K562 (cell line): ENCODE data around the gene MVD. TPM values are rescaled to one million over a fixed set of nuclear protein-coding genes. Genes with fewer than 3 reads are reported as not detected.
A peak's percentile ranks its signal among the peaks of the same experiment; 100 is the strongest.

Source experiments
- ATF7 ChIP-seq: fragments of 450-650 bp; IDR thresholded peaks from 2 replicates; pipeline ENCODE4 v1.7.1; 2014; ENCODE audit warnings: mild to moderate bottlenecking, moderate library complexity
- E2F1 ChIP-seq: sonication (generic); formaldehyde crosslinking; IDR thresholded peaks from 2 replicates; pipeline ENCODE4 v1.8.1; 2023; ENCODE audit warnings: mild to moderate bottlenecking, missing genetic modification reagents, moderate library complexity
- EP400 ChIP-seq: fragments of 450-650 bp; IDR thresholded peaks from 2 replicates; pipeline ENCODE4 v1.6.1; 2017; ENCODE audit warnings: antibody characterized with exemption, mild to moderate bottlenecking, moderate library complexity
- MEF2A ChIP-seq: IDR thresholded peaks from 2 replicates; pipeline ENCODE4 v1.6.1; 2011; ENCODE audit warnings: low read depth, mild to moderate bottlenecking, low read length, moderate library complexity; ENCODE audit not compliant: control insufficient read depth
- NCOR1 ChIP-seq: fragments of 450-650 bp; IDR thresholded peaks from 2 replicates; pipeline ENCODE4 v1.6.1; 2016; ENCODE audit warnings: mild to moderate bottlenecking, moderate library complexity
- NKRF ChIP-seq: fragments of 450-650 bp; IDR thresholded peaks from 2 replicates; pipeline ENCODE4 v1.6.1; 2016; ENCODE audit warnings: borderline replicate concordance
- PHF21A ChIP-seq: fragments of 450-650 bp; IDR thresholded peaks from 2 replicates; pipeline ENCODE4 v1.6.1; 2017; ENCODE audit warnings: low read depth, borderline replicate concordance
- POLR2G ChIP-seq: fragments of 200-400 bp; formaldehyde crosslinking; IDR thresholded peaks from 2 replicates; pipeline ENCODE4 v1.6.1; 2017; ENCODE audit warnings: low read depth, mild to moderate bottlenecking, antibody characterized with exemption, low read length, moderate library complexity
- RERE ChIP-seq: sonication (generic); formaldehyde crosslinking; IDR thresholded peaks from 2 replicates; pipeline ENCODE4 v1.8.0; 2023; ENCODE audit warnings: missing genetic modification reagents, mild to moderate bottlenecking, borderline replicate concordance
- SLC30A9 ChIP-seq: fragments of 250-450 bp; sonication (Bioruptor Pico); IDR thresholded peaks from 2 replicates; pipeline ENCODE4 v1.8.0; 2022; ENCODE audit warnings: mild to moderate bottlenecking, moderate library complexity
- SMARCA5 ChIP-seq: fragments of 450-650 bp; IDR thresholded peaks from 2 replicates; pipeline ENCODE4 v1.6.1; 2016
- SRF ChIP-seq, 2 experiments: fragments of 250-450, 450-650 bp in 1 of 2; sonication (Bioruptor Pico) in 1 of 2; sonication (generic) in 1 of 2; formaldehyde crosslinking; IDR thresholded peaks; 2 replicates each; pipeline versions ENCODE4 v1.5.0 to v1.5.1; 2020 to 2022; ENCODE audit warnings: mild to moderate bottlenecking in 1 of 2, missing genetic modification reagents in 1 of 2
- TFAP4 ChIP-seq: sonication (generic); formaldehyde crosslinking; IDR thresholded peaks from 2 replicates; pipeline ENCODE4 v1.8.0; 2022; ENCODE audit warnings: missing genetic modification reagents, mild to moderate bottlenecking, moderate library complexity, borderline replicate concordance
- TRIM24 ChIP-seq, 2 experiments: fragments of 450-650 bp; IDR thresholded peaks; 2 replicates each; pipeline ENCODE4 v1.6.1; 2016
- TRIM28 ChIP-seq: fragments of 450-650 bp; IDR thresholded peaks from 2 replicates; pipeline ENCODE4 v1.6.1; 2017
- YY1 ChIP-seq, 3 experiments: IDR thresholded peaks; 2 replicates each; pipeline ENCODE4 v1.6.1; 2011; ENCODE audit warnings: low read length in 2 of 3, mild to moderate bottlenecking in 2 of 3, moderate library complexity in 2 of 3, borderline replicate concordance in 1 of 3, control low read depth in 1 of 3, low read depth in 1 of 3; ENCODE audit not compliant: insufficient read depth in 3 of 3, insufficient replicate concordance in 2 of 3, control insufficient read depth in 1 of 3, insufficient read length in 1 of 3; ENCODE audit errors: extremely low read depth in 1 of 3
- ZSCAN32 ChIP-seq: fragments of 450-650 bp; formaldehyde crosslinking; IDR thresholded peaks from 2 replicates; pipeline ENCODE4 v1.4.0; 2020; ENCODE audit warnings: mild to moderate bottlenecking, moderate library complexity
- polyA plus RNA-seq, 8 experiments: library from polyadenylated mRNA; depleted of rRNA in 4 of 8; stranded (reverse) in 5 of 8; unstranded in 3 of 8; fragments of >200 nt; fragmentation: Nextera tagmentation in 2 of 8; fragmentation: Illumina TruSeq in 1 of 8; extraction: Ambion mirVana in 2 of 8; extraction: Trizol in 1 of 8; gene quantifications; 2 replicates each; pipeline versions ENCODE4 v1.2.1 to v1.2.3, GENCODE V29; 2011 to 2014; ENCODE audit warnings: inconsistent platforms in 1 of 8, missing spikeins in 1 of 8
- total RNA-seq, 7 experiments: library from RNA; depleted of rRNA in 6 of 7; stranded (reverse); fragments of >200 nt in 6 of 7; fragmentation: Illumina TruSeq in 2 of 7; extraction: Trizol in 2 of 7; gene quantifications; 2 replicates each; pipeline versions ENCODE4 v1.2.1 to v1.2.3, GENCODE V29; 2011 to 2021; ENCODE audit warnings: low replicate concordance in 1 of 7

The MVD gene
- total and polyA plus RNA-seq, 9 of the 15 experiments (the other 6 are each of a cell fraction or from before 2014, with no cell fraction given): 12.2 to 141 (median 45.3) TPM

- TF ChIP-seq TRIM24 (IDR thresholded peaks at IDR 0.05): peak in 1 of 2 experiments; percentile 64; a peak in 2 of 4 replicates
- TF ChIP-seq MEF2A: 0 out of 2 replicates have a peak, but pooled peaks have one; percentile 60
- no peak for TF ChIP-seq SLC30A9 (CRISPR knock-in tag)
- TF ChIP-seq NKRF: peak; percentile 41; the same call in 1 of the 2 replicates
- TF ChIP-seq TFAP4 (CRISPR knock-in tag): peak; percentile 32; the same call in 1 of the 2 replicates
- peak; percentile 44 for TF ChIP-seq PHF21A
- 0 out of 2 replicates have a peak, but pooled peaks have one; percentile 29 for TF ChIP-seq ZSCAN32 (CRISPR knock-in tag)
- no peak for TF ChIP-seq E2F1 (CRISPR knock-in tag)
- peak; percentile 47; the same call in 1 of the 2 replicates for TF ChIP-seq ATF7
- TF ChIP-seq NCOR1: peak; percentile 53
- TF ChIP-seq RERE (CRISPR knock-in tag): no peak
- 0 out of 2 replicates have a peak, but pooled peaks have one; percentile 17 for TF ChIP-seq EP400
- peak in 1 of 3 experiments; percentile 48 for TF ChIP-seq YY1 (IDR thresholded peaks at IDR 0.05; ENCODE audit: borderline replicate concordance in 1 of 3, control insufficient read depth in 1 of 3, extremely low read depth in 1 of 3, insufficient read depth in 3 of 3, insufficient read length in 1 of 3, insufficient replicate concordance in 2 of 3, low read depth in 1 of 3, low read length in 2 of 3)
- peak; percentile 47 for TF ChIP-seq POLR2G
- peak; percentile 52; the same call in 1 of the 2 replicates for TF ChIP-seq TRIM28
- TF ChIP-seq SMARCA5: 0 out of 2 replicates have a peak, but pooled peaks have one; percentile 19
- no peak for TF ChIP-seq SRF (CRISPR knock-in tag; IDR thresholded peaks at IDR 0.05)
Observed at GRCh38 chr16:88651276-88651988, 11.5 kb downstream of the MVD start (continued).
